CD14-positive monocyte (primary cell): ENCODE data around the gene OLIG3. TPM values are rescaled to one million over a fixed set of nuclear protein-coding genes. Genes with fewer than 3 reads are reported as not detected.

Experiments used
- DNase-seq, 3 donors: peaks; one replicate each; pipeline ENCODE4 v3.0.0-alpha.2; 2011 to 2022
- H2AFZ ChIP-seq: 2 replicates; pipeline ENCODE4 v1.6.0; 2012; ENCODE audit warnings: mild to moderate bottlenecking, low read depth, low read length, inconsistent platforms; ENCODE audit not compliant: insufficient read depth, poor library complexity, severe bottlenecking
- H3K27ac ChIP-seq, 2 donors: 1 replicate in 1 of 2; 2 replicates in 1 of 2; pipeline ENCODE4 v1.5.1; 2012 to 2013; ENCODE audit warnings: low read length in 2 of 2, control low read depth in 1 of 2, inconsistent platforms in 1 of 2, low read depth in 1 of 2, mild to moderate bottlenecking in 1 of 2
- H3K27me3 ChIP-seq, 2 donors: one replicate each; pipeline versions ENCODE4 v1.6.0 to v1.6.1; 2011 to 2013; ENCODE audit warnings: low read length in 2 of 2; ENCODE audit not compliant: control insufficient read depth in 2 of 2, insufficient read depth in 2 of 2
- H3K36me3 ChIP-seq, 2 donors: replicated peaks in 1 of 2; 1 replicate in 1 of 2; 2 replicates in 1 of 2; pipeline versions ENCODE4 v1.5.1 to v1.6.1; 2012 to 2013; ENCODE audit warnings: low read length in 2 of 2, control low read depth in 1 of 2, inconsistent platforms in 1 of 2, mild to moderate bottlenecking in 1 of 2; ENCODE audit not compliant: insufficient read depth in 2 of 2, control insufficient read depth in 1 of 2
- H3K4me1 ChIP-seq, 2 donors: 1 replicate in 1 of 2; 2 replicates in 1 of 2; pipeline versions ENCODE4 v1.5.1 to v1.6.1; 2012 to 2013; ENCODE audit warnings: low read length in 2 of 2, control low read depth in 1 of 2, inconsistent platforms in 1 of 2, mild to moderate bottlenecking in 1 of 2, moderate library complexity in 1 of 2; ENCODE audit not compliant: insufficient read depth in 2 of 2, control insufficient read depth in 1 of 2
- H3K4me2 ChIP-seq: replicated peaks from 2 replicates; pipeline ENCODE3; 2012; ENCODE audit warnings: low read length, moderate library complexity, mild to moderate bottlenecking; ENCODE audit not compliant: poor library complexity, severe bottlenecking; ENCODE audit errors: extremely low read depth
- H3K4me3 ChIP-seq, 3 experiments: fragments of 200-600 bp in 1 of 3; sonication (generic) in 1 of 3; replicated peaks in 1 of 3; 1 replicate in 2 of 3; 2 replicates in 1 of 3; pipeline ENCODE4 v1.5.1; 2011 to 2013; ENCODE audit warnings: low read length in 3 of 3, mild to moderate bottlenecking in 3 of 3, control low read depth in 2 of 3, low read depth in 2 of 3, inconsistent platforms in 1 of 3, moderate library complexity in 1 of 3
- H3K79me2 ChIP-seq: 2 replicates; pipeline ENCODE4 v1.6.0; 2012; ENCODE audit warnings: mild to moderate bottlenecking, control low read depth, inconsistent platforms, low read length, moderate library complexity; ENCODE audit not compliant: insufficient read depth
- H3K9ac ChIP-seq: 2 replicates; pipeline ENCODE4 v1.6.0; 2017; ENCODE audit warnings: low read length, mild to moderate bottlenecking; ENCODE audit not compliant: insufficient read depth, poor library complexity, severe bottlenecking
- H3K9me3 ChIP-seq, 2 donors: replicated peaks in 1 of 2; 1 replicate in 1 of 2; 2 replicates in 1 of 2; pipeline versions ENCODE4 v1.5.1 to v1.6.1; 2012 to 2013; ENCODE audit warnings: low read length in 2 of 2, control low read depth in 1 of 2; ENCODE audit not compliant: control insufficient read depth in 1 of 2, insufficient read depth in 1 of 2
- H4K20me1 ChIP-seq: 2 replicates; pipeline ENCODE4 v1.6.0; 2012; ENCODE audit warnings: mild to moderate bottlenecking, low read length, control low read depth, moderate library complexity; ENCODE audit not compliant: insufficient read depth
- H3K27ac Mint-ChIP-seq, 7 donors: one replicate each; pipeline ENCODE4 v1.8.0; 2020; ENCODE audit warnings: mild to moderate bottlenecking in 7 of 7, mixed read lengths in 7 of 7, moderate library complexity in 6 of 7, inconsistent platforms in 2 of 7
- H3K27me3 Mint-ChIP-seq, 3 donors: one replicate each; pipeline ENCODE4 v1.8.0; 2021 to 2022; ENCODE audit warnings: low read depth in 3 of 3, mild to moderate bottlenecking in 3 of 3, mixed read lengths in 3 of 3, moderate library complexity in 3 of 3, inconsistent platforms in 1 of 3
- H3K36me3 Mint-ChIP-seq, 2 donors: one replicate each; pipeline ENCODE4 v1.8.0; 2020; ENCODE audit warnings: mixed read lengths in 2 of 2, inconsistent platforms in 1 of 2, mild to moderate bottlenecking in 1 of 2
- H3K4me1 Mint-ChIP-seq: one replicate; pipeline ENCODE4 v1.8.0; 2020; ENCODE audit warnings: mild to moderate bottlenecking, mixed read lengths
- H3K4me3 Mint-ChIP-seq, 2 donors: one replicate each; pipeline ENCODE4 v1.8.0; 2020; ENCODE audit warnings: mild to moderate bottlenecking in 2 of 2, mixed read lengths in 2 of 2, moderate library complexity in 1 of 2
- H3K9me3 Mint-ChIP-seq, 7 donors: one replicate each; pipeline ENCODE4 v1.8.0; 2020 to 2022; ENCODE audit warnings: mixed read lengths in 7 of 7, mild to moderate bottlenecking in 6 of 7, moderate library complexity in 6 of 7, inconsistent platforms in 2 of 7
- WGBS: methylation state at CpG from one replicate; pipeline ENCODE4 v1.1.5; 2013; ENCODE audit warnings: missing lambda C conversion rate; ENCODE audit not compliant: insufficient coverage; 5-methylcytosine and 5-hydroxymethylcytosine counted together
- intact Hi-C, 2 donors: fragments of 100-400 bp; cut with micrococcal nuclease; formaldehyde crosslinking; loops; one replicate each; pipeline versions ENCODE4 v1.15.0 to v1.15.1; 2023
- polyA plus RNA-seq, 3 donors: library from polyadenylated mRNA; depleted of rRNA in 1 of 3; unstranded in 2 of 3; stranded (reverse) in 1 of 3; fragments of 300-500 nt in 2 of 3; fragments of >200 nt in 1 of 3; fragmentation: Illumina TruSeq in 2 of 3; gene quantifications; 1 replicate in 2 of 3; 2 replicates in 1 of 3; pipeline ENCODE4 v1.2.3, GENCODE V29; 2012 to 2021
- TF ChIP-seq, protein P1 (sequence below): fragments of 200-600 bp; IDR thresholded peaks from one replicate; pipeline ENCODE4 v1.8.0; 2022; ENCODE audit warnings: antibody characterized with exemption, mild to moderate bottlenecking

OLIG3 gene
- polyA plus RNA-seq, 3 donors, result not detected

DNA sequence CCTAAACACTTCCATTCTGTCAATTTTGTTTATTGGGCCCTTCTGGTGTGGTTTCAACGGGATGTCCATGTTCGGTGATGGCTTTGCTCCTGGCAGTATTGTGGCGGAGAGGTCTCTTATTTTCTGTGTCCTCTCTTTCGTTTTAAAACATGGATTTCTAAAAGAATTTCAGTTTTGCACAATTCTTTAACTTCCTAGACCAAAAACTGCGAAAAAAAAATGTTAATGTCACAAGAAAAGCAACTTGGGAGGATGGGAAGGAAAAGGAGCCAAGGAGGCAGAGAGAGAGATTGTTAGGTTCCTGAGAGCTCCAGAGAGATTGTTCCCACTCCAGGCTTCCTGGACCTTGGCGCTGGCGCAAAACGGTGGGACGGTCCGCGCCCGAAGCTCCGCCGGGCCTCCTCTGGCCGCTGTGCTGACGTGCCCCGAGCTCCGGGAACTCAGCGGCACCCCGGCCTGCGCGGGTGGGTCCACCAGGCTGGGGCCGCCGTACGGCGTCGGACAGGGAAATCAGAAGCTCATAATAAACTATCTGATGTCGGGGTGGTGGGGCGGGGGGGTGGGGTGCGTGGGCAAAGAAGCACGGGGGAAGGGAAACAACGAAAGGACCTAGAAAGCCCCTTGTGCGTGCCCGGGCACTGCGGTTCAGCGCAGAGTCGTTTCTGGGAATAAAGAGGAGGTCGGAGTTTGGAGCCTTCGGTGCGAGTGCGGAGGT is 951 bp upstream of the OLIG3 start:
- intact Hi-C loops, result no loop called here
- 8% methylated on average over 29 of the region's 41 CpGs for WGBS
- peaks cover 92 to 100% of the 10 kb centered on the region in 2 donors for H3K27me3 ChIP-seq
- H3K9ac ChIP-seq, result no peak overlapping the region
- H3K9me3 ChIP-seq, result peaks cover 0 to 54% of the 10 kb centered on the region in 2 donors
- H3K4me1 Mint-ChIP-seq, result peaks cover 36% of the 10 kb centered on the region
- no peaks in the 10 kb centered on the region for H3K79me2 ChIP-seq
- DNase-seq, result no peak
- H3K36me3 Mint-ChIP-seq, result peaks cover 0 to 5% of the 10 kb centered on the region in 2 donors
- peak overlapping the region in 1 of 2 donors; percentile 89 for H3K4me3 Mint-ChIP-seq
- peaks cover 0 to 38% (median 11%) of the 10 kb centered on the region in 7 donors for H3K9me3 Mint-ChIP-seq
- TF ChIP-seq, protein P1, sequence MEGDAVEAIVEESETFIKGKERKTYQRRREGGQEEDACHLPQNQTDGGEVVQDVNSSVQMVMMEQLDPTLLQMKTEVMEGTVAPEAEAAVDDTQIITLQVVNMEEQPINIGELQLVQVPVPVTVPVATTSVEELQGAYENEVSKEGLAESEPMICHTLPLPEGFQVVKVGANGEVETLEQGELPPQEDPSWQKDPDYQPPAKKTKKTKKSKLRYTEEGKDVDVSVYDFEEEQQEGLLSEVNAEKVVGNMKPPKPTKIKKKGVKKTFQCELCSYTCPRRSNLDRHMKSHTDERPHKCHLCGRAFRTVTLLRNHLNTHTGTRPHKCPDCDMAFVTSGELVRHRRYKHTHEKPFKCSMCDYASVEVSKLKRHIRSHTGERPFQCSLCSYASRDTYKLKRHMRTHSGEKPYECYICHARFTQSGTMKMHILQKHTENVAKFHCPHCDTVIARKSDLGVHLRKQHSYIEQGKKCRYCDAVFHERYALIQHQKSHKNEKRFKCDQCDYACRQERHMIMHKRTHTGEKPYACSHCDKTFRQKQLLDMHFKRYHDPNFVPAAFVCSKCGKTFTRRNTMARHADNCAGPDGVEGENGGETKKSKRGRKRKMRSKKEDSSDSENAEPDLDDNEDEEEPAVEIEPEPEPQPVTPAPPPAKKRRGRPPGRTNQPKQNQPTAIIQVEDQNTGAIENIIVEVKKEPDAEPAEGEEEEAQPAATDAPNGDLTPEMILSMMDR, result no peak
- H3K27ac Mint-ChIP-seq, result no peak overlapping the region
- H3K4me2 ChIP-seq, result no peak overlapping the region
- peaks cover 0 to 9% of the 10 kb centered on the region in 2 donors for H3K4me1 ChIP-seq
- peaks cover 93 to 98% (median 94%) of the 10 kb centered on the region in 3 donors for H3K27me3 Mint-ChIP-seq
- no peaks in the 10 kb centered on the region for H4K20me1 ChIP-seq
- H2AFZ ChIP-seq, result no peak overlapping the region
- no peaks in the 10 kb centered on the region for H3K36me3 ChIP-seq
- no peak overlapping the region for H3K4me3 ChIP-seq
- no peak overlapping the region for H3K27ac ChIP-seq

DNA sequence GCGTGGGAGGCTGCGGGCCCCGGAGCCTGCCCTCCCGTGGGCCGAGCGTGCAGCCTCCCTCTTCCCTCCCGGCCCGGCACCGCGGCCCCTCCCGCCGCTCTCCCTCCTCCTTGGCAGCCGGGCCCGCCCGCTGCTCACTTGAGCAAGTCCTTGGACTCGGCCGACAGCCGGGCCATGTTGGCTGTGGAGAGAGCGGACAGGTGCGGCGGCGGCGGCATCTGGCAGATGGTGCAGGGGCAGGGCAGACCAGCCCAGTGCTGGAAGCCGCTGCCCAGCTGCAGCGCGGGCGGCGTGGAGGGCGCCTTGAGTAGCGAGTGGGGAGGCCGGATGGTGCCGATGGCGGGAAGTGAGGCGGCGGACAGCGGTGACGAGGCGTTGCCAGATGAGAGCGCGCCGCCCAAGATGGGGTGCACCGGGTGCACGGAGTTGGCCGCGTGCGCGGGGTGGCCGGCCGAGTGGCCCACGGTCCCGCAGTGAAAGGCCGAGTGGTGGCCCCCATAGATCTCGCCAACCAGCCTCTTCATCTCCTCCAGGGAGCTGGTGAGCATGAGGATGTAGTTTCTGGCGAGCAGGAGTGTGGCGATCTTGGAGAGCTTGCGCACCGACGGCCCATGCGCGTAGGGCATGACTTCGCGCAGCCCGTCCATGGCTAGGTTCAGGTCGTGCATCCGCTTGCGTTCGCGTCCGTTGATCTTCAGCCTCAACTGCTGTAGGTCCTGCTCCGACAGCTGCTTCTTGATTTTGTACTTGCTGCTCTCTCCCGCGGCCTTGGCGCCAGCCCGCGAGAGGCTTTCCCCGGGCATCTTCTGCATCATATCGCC is 766 bp downstream of the OLIG3 start:
- TF ChIP-seq, protein P1, result no peak
- H3K9ac ChIP-seq, result no peak overlapping the region
- H3K9me3 ChIP-seq, result peaks cover 7 to 60% of the 10 kb centered on the region in 2 donors
- peaks cover 0 to 47% (median 22%) of the 10 kb centered on the region in 7 donors for H3K9me3 Mint-ChIP-seq
- intact Hi-C loops, result no loop called here
- peaks cover 0 to 8% of the 10 kb centered on the region in 2 donors for H3K36me3 Mint-ChIP-seq
- peaks cover 95 to 100% of the 10 kb centered on the region in 2 donors for H3K27me3 ChIP-seq
- peaks cover 51% of the 10 kb centered on the region for H3K4me1 Mint-ChIP-seq
- H4K20me1 ChIP-seq, result no peaks in the 10 kb centered on the region
- H3K4me2 ChIP-seq, result peak overlapping the region; percentile 3
- H2AFZ ChIP-seq, result no peak overlapping the region
- H3K36me3 ChIP-seq, result no peaks in the 10 kb centered on the region
- H3K79me2 ChIP-seq, result no peaks in the 10 kb centered on the region
- peaks cover 14 to 19% of the 10 kb centered on the region in 2 donors for H3K4me1 ChIP-seq
- H3K27me3 Mint-ChIP-seq, result peaks cover 98 to 100% (median 98%) of the 10 kb centered on the region in 3 donors
- peak overlapping the region in 1 of 7 donors; percentile 19 for H3K27ac Mint-ChIP-seq
- WGBS, result 6% methylated on average over 59 of the region's 77 CpGs
- H3K27ac ChIP-seq, result no peak overlapping the region
- H3K4me3 ChIP-seq, result no peak overlapping the region
- peak overlapping the region in 1 of 2 donors; percentile 89 for H3K4me3 Mint-ChIP-seq
- no peak for DNase-seq
